ENCODE results near the gene GPR156.
"Not testable (repeated sequence)": the region's sequence is repeated elsewhere in the genome, so short reads cannot be mapped to it uniquely, and the experiment has no call there.

Gene GPR156

GRCh38 chr3:120171134-120171873 is 113.7 kb downstream of the GPR156 start:
- DNase-seq: peak in 3 of 42 donors; percentile 2 to 39 (median 21)
- intact Hi-C loops (cut with DNase I): no loop called here

- intact Hi-C loops (cut with DNase I): no loop called here
- DNase-seq: no peak
These were observed 114.8 kb downstream of the GPR156 start for GRCh38 chr3:120170223-120170622.

- DNase-seq: no peak
- intact Hi-C loops (cut with DNase I): no loop called here
These were observed 115.6 kb downstream of the GPR156 start for GRCh38 chr3:120169407-120169806.

GRCh38 chr3:120168611-120169010 is 116.4 kb downstream of the GPR156 start:
- DNase-seq: no peak
- intact Hi-C loops (cut with DNase I): no loop called here

GRCh38 chr3:120168038-120168437 is 117.0 kb downstream of the GPR156 start:
- intact Hi-C loops (cut with DNase I): no loop called here
- DNase-seq: no peak

- no peak for DNase-seq
- intact Hi-C loops (cut with DNase I): no loop called here
These were observed 117.5 kb downstream of the GPR156 start for GRCh38 chr3:120167488-120167887.

- intact Hi-C loops (cut with DNase I): no loop called here
- DNase-seq: no peak
These were observed 121.2 kb downstream of the GPR156 start for GRCh38 chr3:120163816-120164215.

GRCh38 chr3:120163026-120163425 is 122.0 kb downstream of the GPR156 start:
- no peak for DNase-seq
- intact Hi-C loops (cut with DNase I): no loop called here

- intact Hi-C loops (cut with DNase I): no loop called here
These were observed 122.6 kb downstream of the GPR156 start for GRCh38 chr3:120162400-120162799.

GRCh38 chr3:120161902-120162301 is 123.1 kb downstream of the GPR156 start:
- DNase-seq: no peak
- intact Hi-C loops (cut with DNase I): no loop called here

More at GRCh38 chr3:120162400-120162799, 122.6 kb downstream of the GPR156 start:
- no peak for DNase-seq

- intact Hi-C loops (cut with DNase I): no loop called here
- no peak for DNase-seq
These were observed 125.0 kb downstream of the GPR156 start for GRCh38 chr3:120160050-120160449.

- DNase-seq: no peak
- intact Hi-C loops (cut with DNase I): no loop called here
These were observed 127.3 kb downstream of the GPR156 start for GRCh38 chr3:120157681-120158080.

- DNase-seq: no peak
- intact Hi-C loops (cut with DNase I): no loop called here
These were observed 127.9 kb downstream of the GPR156 start for GRCh38 chr3:120157113-120157512.

GRCh38 chr3:120156699-120157098 is 128.3 kb downstream of the GPR156 start:
- intact Hi-C loops (cut with DNase I): no loop called here
- no peak for DNase-seq

GRCh38 chr3:120155694-120156093 is 129.3 kb downstream of the GPR156 start:
- DNase-seq; intact Hi-C loops (cut with DNase I): not testable (repeated sequence)

- intact Hi-C loops (cut with DNase I): no loop called here
- no peak for DNase-seq
These were observed 129.9 kb downstream of the GPR156 start for GRCh38 chr3:120155108-120155507.

GRCh38 chr3:120153294-120153693 is 131.7 kb downstream of the GPR156 start:
- intact Hi-C loops (cut with DNase I): no loop called here
- DNase-seq: no peak

GRCh38 chr3:120151791-120152190 is 133.2 kb downstream of the GPR156 start:
- DNase-seq: no peak
- intact Hi-C loops (cut with DNase I): no loop called here

- intact Hi-C loops (cut with DNase I): no loop called here
These were observed 136.7 kb downstream of the GPR156 start for GRCh38 chr3:120148187-120148949.

GRCh38 chr3:120147072-120147871 is 137.8 kb downstream of the GPR156 start:
- intact Hi-C loops (cut with DNase I): no loop called here
- DNase-seq: peak in 3 of 42 donors; percentile 9 to 26 (median 16)

More at GRCh38 chr3:120148187-120148949, 136.7 kb downstream of the GPR156 start:
- DNase-seq: no peak

Measured in head of caudate nucleus (tissue), 42 donors.